IPS-NIHi7 (cell line): ENCODE data around the gene NUF2.

Experiments
- DNase-seq: peaks from one replicate; pipeline ENCODE4 v3.0.0; 2012; ENCODE audit warnings: mixed read lengths; ENCODE audit errors: extremely low spot score

NUF2 gene

GRCh38 chr1:163401211-163401610 lies 79.5 kb downstream of the NUF2 start:
- DNase-seq, result no peak
